Neural progenitor cell (in vitro differentiated cells): Measurements from ENCODE around the gene MT1E.

Source experiments
- CTCF ChIP-seq: fragments of 200-600 bp; sonication (generic); IDR thresholded peaks from 2 replicates; pipeline ENCODE4 v1.5.1; 2017; ENCODE audit warnings: antibody characterized with exemption, mild to moderate bottlenecking
- EZH2 ChIP-seq: fragments of 200-600 bp; sonication (generic); IDR thresholded peaks from 2 replicates; pipeline ENCODE4 v1.6.1; 2017; ENCODE audit warnings: antibody characterized with exemption, mild to moderate bottlenecking, moderate library complexity

DNA sequence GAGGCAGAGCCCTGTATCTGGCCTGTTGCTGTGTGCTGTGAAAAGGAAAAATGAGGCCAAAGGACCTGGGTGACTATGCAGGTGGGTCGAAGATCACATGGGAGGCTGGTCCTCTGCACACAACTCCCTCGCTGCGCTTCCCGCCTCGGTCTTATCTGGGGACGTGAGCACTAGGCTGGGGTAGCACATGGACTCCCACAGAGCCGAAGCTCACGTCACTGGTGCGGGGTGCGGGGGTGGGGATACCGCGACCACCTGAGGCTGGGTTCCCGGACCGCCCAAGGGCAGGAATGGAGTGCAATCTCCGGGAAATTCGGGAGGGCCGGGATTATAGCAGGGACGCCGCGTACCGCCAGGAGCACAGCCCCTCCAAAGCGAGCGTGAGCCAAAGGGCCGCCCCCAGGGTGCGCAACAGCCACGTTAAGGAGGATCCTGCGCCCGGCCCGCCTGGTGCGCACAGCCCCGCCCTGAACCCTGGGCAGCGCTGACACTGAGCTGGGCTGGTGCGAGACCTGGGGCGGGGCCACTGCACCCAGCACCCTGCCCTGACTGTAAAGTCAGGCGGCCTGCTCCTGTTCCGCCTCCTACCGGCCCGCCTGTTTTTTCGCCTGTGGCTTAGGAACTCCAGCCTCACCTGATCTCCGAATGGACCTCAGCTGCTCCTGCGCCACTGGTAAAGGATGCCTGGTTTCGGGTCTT lies 17.6 kb downstream of the MT1E start:
- TF ChIP-seq CTCF (peak; percentile 37), EZH2 (peak; percentile 92)
